Right forelimb (tissue), 1 donor: ENCODE results near the gene PCDHGA4.
"Not testable (repeated sequence)": the region's sequence is repeated elsewhere in the genome, so short reads cannot be mapped to it uniquely, and the experiment has no call there.

ENCODE experiments used
- DNase-seq: peaks from one replicate; pipeline ENCODE4 v3.0.0-alpha.2; 2018

PCDHGA4 gene

DNA sequence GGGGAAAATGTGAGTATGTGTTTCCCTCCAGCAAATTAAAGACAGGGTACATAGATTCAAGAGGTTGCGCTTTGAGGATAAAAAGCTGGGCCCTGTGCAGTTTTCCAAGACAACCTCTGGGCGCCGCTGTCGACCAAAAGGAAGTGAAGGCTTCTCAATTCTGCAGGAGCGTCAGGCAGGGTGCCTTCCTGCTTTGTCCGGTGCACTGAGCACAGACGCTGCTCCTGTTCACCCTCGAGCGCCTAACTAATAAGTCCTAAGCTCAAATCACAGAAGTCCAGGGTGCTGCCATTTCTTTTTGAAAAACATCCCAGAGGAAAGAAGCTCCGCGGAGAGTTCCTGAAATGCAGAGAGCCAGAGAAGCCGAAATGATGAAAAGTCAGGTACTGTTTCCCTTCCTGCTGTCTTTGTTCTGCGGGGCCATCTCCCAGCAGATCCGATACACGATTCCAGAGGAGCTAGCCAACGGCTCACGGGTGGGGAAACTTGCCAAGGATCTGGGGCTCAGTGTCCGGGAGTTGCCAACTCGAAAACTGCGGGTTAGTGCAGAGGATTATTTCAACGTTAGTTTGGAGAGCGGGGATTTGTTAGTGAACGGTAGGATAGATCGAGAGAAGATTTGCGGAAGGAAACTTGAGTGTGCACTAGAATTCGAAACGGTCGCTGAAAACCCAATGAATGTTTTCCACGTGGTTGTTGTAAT lies 4.8 kb upstream of the PCDHGA4 start, which contains the start of gene PCDHGB1:
Gene PCDHGB1 (plus strand): TSS at position 183 of the 703 bp plus-strand sequence. CDS start 162 bp downstream, at position 345.
- DNase-seq = no peak

DNA sequence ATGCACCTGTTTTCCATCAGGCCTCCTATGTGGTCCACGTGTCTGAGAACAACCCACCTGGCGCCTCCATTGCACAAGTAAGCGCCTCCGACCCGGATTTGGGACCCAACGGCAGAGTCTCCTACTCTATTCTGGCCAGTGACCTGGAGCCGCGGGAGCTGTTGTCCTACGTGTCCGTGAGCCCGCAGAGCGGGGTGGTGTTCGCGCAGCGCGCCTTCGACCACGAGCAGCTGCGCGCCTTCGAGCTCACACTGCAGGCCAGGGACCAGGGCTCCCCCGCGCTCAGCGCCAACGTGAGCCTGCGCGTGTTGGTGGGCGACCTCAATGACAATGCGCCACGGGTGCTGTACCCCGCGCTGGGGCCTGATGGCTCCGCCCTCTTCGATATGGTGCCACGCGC lies 3.2 kb upstream of the PCDHGA4 start:
- no peak for DNase-seq

DNA sequence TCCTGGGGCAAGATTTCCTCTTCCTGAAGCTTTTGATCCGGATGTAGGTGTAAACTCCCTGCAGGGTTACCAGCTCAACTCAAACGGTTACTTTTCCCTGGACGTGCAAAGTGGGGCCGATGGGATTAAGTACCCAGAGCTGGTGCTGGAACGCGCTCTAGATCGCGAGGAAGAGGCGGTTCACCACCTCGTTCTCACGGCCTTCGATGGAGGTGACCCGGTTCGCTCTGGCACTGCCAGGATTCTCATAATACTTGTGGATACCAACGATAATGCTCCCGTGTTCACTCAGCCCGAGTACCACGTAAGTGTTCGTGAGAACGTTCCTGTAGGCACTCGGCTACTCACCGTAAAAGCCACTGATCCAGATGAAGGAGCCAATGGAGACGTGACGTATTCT lies 820 bp downstream of the PCDHGA4 start:
- no peak for DNase-seq

DNA sequence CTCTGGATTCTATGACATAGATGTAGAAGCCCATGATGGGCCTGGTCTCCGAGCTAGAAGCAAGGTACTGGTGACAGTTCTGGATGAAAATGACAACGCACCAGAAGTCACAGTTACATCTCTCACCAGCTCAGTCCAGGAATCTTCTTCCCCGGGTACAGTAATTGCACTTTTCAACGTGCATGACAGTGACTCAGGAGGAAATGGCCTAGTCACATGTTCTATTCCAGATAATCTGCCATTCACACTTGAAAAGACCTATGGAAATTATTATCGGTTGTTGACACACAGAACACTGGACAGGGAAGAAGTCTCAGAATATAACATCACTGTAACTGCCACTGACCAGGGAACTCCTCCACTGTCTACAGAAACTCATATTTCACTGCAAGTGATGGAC lies 1.3 kb downstream of the PCDHGA4 start:
- no peak for DNase-seq

DNA sequence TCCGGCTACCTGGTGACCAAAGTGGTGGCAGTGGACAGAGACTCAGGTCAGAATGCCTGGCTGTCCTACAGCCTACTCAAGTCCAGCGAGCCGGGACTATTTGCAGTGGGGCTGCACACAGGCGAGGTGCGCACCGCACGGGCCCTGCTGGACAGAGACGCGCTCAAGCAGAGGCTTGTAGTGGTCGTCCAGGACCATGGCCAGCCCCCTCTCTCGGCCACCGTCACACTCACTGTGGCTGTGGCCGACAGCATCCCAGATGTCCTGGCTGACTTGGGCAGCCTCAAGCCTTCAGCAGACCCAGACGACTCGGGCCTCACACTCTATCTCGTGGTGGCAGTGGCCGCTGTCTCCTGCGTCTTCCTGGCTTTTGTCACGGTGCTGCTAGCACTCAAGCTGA lies 2.1 kb downstream of the PCDHGA4 start:
- DNase-seq = no peak

DNA sequence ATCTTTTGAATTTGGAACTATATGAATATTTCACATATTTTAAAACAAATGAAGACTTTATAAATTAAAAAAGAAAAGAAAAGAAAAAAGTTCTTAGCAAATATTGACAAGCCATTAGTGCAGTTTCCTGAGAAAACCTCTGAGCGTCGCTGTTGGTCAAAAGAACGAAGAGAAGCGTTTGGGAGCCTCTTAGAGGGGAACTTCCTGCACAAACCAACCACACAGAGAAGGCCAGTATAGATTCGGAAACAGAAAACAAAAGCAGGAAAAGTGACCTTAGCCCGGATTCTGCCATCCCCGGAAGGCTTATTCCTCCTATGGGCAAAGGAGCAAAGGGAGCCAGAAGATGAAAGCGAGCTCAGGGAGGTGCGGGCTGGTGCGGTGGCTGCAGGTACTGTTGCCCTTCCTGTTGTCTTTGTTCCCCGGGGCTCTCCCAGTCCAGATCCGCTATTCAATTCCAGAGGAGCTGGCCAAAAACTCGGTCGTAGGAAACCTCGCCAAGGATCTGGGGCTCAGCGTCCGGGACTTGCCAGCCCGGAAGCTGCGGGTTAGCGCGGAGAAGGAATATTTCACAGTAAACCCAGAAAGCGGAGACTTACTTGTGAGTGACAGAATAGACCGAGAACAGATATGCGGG lies 5.1 kb downstream of the PCDHGA4 start, which contains the start of gene PCDHGB2:
Gene PCDHGB2 (plus strand): TSS at position 205 of the 637 bp plus-strand sequence. CDS start 142 bp downstream, at position 347.
- no peak for DNase-seq

DNA sequence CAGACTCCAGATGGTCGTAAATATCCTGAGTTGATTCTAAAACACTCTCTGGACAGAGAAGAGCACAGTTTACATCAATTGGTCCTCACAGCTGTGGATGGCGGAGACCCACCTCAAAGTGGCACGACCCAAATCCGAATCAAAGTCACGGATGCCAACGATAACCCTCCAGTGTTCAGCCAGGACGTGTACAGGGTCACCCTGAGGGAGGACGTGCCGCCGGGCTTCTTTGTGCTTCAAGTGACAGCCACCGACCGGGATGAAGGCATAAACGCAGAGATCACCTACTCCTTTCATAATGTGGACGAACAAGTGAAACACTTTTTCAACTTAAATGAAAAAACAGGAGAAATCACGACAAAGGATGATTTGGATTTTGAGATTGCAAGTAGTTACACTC lies 5.9 kb downstream of the PCDHGA4 start:
- DNase-seq = no peak

DNA sequence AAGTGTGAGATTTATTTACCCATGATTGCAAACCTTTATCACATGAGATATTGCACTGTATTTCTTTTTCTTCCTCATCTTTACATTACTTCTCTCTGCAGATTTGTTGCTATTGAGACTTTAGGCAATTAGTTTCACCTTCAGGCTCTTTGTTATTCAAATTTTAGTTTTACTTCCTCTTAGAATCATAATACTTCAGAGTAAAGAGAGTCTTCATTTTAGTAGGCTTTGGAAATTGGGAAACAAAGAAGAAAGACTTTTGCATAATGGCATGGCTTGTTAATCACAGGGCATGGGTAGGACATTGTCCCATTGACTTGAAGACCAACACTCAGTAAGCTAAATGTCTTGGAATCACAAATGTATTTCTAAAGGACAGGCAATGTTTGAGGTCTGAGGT lies 7.9 kb downstream of the PCDHGA4 start:
- no peak for DNase-seq

DNA sequence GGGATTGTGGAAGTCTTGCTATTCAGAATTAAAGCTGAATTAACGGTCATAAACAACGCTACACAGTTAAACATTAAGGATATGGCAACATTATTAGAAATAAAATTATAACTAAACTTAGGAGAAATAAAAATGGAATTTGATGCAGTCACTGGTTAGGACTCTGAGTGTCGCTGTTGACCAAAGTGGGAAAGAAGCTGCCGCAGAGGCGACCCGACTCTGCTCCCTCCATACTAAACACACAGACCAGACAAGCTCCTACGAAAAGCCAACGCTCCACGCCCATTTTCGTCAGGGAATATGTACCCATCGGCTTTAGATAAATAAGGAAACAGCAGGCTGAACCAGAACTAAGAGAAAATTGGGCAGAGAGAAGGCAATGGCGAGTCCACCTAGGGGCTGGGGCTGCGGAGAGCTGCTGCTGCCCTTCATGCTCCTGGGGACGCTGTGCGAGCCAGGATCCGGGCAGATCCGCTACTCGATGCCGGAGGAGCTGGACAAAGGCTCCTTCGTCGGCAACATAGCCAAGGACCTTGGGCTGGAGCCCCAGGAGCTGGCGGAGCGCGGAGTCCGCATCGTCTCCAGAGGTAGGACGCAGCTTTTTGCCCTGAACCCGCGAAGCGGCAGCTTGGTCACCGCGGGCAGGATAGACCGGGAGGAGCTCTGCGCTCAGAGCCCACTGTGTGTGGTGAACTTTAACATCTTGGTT lies 9.3 kb downstream of the PCDHGA4 start, which contains the start of gene PCDHGA5:
Gene PCDHGA5 (plus strand): TSS at position 211 of the 709 bp plus-strand sequence. CDS start 169 bp downstream, at position 380.
- DNase-seq = no peak

DNA sequence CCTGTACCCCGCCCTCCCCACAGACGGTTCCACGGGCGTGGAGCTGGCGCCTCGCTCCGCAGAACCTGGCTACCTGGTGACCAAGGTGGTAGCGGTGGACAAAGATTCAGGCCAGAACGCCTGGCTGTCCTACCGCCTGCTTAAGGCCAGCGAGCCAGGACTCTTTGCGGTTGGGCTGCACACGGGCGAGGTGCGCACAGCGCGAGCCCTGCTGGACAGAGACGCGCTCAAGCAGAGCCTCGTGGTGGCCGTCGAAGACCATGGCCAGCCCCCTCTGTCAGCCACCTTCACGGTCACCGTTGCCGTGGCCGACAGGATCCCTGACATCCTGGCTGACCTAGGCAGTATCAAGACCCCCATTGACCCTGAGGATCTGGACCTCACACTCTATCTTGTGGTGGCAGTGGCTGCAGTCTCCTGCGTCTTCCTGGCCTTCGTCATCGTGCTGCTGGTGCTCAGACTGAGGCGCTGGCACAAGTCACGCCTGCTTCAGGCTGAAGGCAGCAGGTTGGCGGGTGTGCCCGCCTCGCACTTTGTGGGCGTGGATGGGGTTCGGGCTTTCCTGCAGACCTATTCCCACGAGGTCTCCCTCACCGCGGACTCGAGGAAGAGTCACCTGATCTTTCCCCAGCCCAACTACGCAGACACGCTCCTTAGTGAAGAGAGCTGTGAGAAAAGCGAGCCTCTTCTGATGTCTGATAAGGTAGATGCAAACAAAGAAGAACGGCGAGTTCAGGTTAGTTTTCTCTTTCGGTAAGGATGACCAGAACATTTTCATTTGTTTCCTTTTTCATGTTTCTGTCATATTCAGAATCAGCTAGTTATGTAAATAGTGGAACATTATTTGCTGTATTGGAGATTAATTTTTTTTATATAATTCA lies 11.4 kb downstream of the PCDHGA4 start:
- DNase-seq = no peak

DNA sequence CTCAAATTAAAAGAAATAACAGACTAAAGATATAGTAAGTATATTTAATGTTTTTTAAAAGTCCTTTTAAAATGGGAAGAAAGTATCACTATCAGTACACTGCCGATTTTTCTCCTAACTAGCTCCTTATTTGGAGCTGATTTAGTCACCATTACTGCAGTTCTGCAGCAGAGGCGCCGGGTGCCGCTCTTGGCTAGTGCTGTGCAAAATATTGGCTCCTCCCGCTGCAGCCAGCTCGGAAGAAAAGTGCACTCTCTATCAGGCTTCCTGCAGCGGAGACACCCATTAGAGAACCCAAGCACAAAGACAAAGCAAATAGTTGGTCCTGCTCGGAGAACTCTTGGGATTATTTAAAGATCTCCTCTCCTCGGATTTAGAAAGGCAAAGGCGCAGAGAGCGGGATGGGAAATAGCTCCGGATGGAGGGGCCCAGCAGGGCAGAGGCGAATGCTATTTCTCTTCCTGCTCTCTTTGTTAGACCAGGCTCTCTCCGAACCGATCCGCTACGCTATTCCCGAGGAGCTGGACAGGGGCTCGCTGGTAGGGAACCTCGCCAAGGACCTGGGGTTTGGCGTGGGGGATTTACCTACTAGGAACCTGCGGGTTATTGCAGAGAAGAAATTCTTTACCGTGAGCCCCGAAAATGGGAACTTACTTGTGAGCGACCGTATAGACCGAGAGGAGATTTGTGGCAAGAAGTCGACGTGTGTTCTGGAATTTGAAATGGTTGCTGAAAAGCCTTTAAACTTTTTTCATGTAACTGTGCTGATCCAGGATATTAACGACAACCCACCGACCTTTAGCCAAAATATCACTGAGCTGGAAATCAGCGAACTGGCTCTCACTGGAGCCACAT lies 15.4 kb downstream of the PCDHGA4 start, which contains the start of gene PCDHGB3:
Gene PCDHGB3 (plus strand): TSS at position 249 of the 855 bp plus-strand sequence. CDS start 153 bp downstream, at position 402.
- DNase-seq = no peak

DNA sequence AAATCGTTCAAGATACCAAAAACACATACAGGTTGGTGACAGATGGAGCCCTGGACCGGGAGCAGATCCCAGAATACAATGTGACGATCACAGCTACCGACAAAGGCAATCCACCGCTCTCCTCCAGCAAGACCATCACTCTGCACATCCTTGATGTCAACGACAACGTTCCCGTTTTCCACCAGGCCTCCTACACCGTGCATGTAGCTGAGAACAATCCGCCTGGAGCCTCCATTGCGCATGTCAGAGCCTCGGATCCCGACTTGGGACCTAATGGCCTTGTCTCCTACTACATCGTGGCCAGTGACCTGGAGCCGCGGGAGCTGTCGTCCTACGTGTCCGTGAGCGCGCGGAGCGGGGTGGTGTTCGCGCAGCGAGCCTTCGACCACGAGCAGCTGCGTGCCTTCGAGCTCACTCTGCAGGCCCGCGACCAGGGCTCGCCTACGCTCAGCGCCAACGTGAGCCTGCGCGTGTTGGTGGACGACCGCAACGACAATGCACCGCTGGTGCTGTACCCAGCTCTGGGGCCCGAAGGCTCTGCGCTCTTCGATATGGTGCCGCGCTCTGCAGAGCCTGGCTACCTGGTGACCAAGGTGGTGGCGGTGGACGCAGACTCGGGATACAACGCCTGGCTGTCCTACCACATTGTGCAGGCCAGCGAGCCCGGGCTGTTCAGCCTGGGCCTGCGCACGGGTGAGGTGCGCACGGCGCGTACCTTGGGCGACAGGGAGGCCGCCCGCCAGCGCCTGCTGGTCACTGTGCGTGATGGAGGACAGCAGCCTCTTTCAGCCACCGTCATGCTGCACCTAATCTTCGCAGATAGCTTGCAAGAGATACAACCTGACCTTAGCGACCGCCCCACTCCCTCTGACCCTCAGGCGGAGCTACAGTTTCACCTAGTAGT lies 17.0 kb downstream of the PCDHGA4 start:
- DNase-seq = no peak

DNA sequence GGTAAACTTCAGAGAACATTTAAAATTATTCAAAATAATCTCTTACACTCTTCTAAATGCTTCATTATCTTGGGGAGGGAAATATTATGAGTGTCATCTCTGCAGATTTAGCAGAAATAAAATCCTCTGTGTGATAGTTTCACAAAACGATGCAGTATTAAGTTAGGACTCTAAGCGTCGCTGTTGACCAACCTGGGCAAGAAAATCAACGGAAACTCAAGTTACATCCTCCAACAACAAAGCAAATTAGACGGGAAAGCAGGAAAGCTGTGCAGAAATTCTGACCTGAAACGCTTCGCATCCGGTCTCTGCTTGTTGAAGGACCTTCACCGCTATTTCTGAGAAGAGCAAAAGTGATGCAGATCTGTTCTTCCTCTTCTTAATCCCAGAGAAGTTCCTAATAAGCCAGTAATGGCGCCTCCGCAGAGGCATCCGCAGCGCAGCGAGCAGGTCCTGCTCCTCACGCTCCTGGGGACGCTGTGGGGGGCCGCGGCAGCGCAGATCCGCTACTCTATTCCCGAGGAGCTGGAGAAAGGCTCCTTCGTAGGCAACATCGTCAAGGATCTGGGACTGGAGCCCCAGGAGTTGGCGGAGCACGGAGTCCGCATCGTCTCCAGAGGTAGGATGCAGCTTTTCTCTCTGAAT lies 19.0 kb downstream of the PCDHGA4 start, which contains the start of gene PCDHGA6:
Gene PCDHGA6 (plus strand): TSS at position 219 of the 645 bp plus-strand sequence. CDS start 193 bp downstream, at position 412.
- no peak for DNase-seq

DNA sequence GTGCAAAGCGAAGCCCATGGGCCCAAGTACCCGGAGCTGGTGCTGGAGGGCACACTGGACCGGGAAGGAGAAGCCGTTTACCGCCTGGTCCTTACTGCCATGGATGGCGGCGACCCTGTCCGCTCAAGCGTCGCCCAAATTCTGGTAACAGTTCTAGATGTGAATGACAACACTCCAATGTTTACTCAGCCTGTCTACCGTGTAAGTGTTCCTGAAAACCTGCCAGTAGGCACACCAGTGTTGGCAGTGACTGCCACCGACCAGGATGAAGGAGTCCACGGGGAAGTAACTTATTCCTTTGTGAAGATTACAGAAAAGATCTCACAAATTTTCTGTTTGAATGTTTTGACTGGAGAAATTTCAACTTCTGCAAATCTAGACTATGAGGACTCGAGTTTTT lies 19.8 kb downstream of the PCDHGA4 start:
- DNase-seq = no peak

DNA sequence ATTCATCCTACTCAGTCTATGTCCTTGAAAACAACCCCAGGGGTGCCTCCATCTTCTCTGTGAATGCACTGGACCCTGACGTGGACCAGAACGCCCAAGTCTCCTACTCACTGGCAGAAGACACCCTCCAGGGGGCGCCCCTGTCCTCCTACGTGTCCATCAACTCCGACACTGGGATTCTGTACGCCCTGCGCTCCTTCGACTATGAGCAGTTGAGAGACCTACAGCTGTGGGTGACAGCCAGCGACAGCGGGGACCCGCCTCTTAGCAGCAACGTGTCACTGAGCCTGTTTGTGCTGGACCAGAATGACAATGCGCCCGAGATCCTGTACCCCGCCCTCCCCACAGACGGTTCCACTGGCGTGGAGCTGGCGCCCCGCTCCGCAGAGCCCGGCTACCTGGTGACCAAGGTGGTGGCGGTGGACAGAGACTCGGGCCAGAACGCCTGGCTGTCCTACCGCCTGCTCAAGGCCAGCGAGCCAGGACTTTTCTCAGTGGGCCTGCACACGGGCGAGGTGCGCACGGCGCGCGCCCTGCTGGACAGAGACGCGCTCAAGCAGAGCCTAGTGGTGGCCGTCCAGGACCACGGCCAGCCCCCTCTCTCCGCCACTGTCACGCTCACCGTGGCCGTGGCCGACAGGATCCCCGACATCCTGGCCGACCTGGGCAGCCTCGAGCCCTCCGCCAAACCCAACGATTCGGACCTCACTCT lies 20.8 kb downstream of the PCDHGA4 start:
- DNase-seq = not testable (repeated sequence)

DNA sequence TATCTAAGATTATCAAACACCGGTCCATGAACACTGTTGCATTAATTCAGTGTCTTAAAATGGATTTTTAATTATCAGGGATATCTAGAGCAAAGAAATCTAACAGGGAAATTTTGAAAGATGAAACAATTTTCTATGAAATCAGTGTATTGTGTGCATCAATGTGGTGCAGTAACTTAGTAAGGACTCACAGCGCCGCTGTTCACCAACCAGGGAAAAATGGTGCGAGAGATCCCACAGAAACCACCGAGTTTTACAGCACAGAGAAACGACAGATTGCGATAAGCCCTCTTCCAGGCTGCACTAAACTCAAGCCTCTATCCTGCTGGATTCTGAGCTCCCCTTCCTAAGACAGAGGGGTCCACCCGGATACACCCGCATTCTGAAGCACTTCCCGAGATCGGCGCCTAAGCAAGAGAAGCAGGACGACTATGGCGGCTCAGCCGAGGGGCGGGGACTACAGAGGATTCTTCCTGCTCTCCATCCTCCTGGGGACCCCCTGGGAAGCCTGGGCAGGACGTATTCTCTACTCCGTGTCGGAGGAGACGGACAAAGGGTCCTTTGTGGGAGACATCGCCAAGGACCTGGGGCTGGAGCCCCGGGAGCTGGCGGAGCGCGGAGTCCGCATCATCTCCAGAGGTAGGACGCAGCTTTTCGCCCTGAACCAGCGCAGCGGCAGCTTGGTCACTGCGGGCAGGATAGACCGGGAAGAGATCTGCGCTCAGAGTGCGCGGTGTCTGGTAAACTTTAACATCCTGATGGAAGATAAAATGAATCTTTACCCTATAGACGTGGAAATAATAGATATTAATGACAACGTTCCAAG lies 27.9 kb downstream of the PCDHGA4 start, which contains the start of gene PCDHGA7:
Gene PCDHGA7 (plus strand): TSS at position 274 of the 826 bp plus-strand sequence. CDS start 158 bp downstream, at position 432.
- no peak for DNase-seq

DNA sequence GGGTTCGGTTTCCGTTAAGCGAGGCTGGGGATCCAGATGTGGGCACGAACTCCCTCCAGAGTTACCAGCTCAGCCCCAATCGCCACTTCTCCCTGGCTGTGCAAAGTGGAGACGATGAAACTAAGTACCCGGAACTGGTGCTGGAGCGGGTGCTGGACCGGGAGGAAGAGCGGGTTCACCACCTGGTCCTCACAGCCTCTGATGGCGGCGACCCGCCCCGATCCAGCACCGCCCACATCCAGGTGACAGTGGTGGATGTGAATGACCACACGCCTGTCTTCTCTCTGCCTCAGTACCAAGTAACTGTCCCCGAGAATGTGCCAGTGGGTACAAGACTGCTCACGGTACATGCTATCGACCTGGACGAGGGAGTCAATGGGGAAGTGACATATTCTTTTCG lies 28.5 kb downstream of the PCDHGA4 start:
- no peak for DNase-seq
